GM23248 (cell line): ENCODE measurements around the gene DPYD.

Source experiments
- EZH2 ChIP-seq: fragments of 200-600 bp; sonication (generic); IDR thresholded peaks from 2 replicates; pipeline ENCODE4 v1.6.1; 2018; ENCODE audit warnings: antibody characterized with exemption, mild to moderate bottlenecking; ENCODE audit not compliant: insufficient read depth, poor library complexity, severe bottlenecking
- EZH2phosphoT487 ChIP-seq: fragments of 200-600 bp; sonication (generic); IDR thresholded peaks from 2 replicates; pipeline ENCODE4 v1.6.1; 2018; ENCODE audit warnings: antibody characterized with exemption, moderate library complexity, mild to moderate bottlenecking, low read depth; ENCODE audit not compliant: insufficient read depth

DNA sequence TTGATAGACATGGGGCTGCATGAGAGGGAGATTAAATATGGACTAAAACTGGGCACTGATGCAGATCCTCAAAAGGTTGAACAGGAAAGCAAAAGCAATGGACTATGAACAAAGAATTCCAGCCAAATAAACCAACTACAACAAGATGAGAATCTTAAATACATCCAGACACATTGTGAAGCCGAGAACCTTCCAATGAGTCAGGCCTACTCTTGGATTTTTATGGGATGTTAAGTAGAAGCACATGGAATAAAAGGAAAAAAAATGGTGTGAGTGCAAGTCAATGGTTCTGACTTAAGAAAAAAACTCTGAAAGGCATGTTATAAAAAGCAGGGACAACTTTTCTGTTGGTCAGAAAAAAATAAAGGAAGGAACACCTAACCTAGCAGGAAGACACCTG lies 227.2 kb downstream of the DPYD start:
- TF ChIP-seq EZH2 = no peak
- TF ChIP-seq EZH2phosphoT487 = no peak
